HG03378 (cell line): ENCODE data around the gene PACRG.

Experiments
- ATAC-seq: cut with Tn5 transposase; IDR thresholded peaks from one replicate; pipeline ENCODE4 v1.9.1; 2021; ENCODE audit warnings: mild to moderate bottlenecking, moderate library complexity; ENCODE audit not compliant: unreplicated experiment

Gene PACRG

GRCh38 chr6:163123098-163123497, 395.3 kb downstream of the PACRG start:
- ATAC-seq, result no peak

- no peak for ATAC-seq
These were observed 399.0 kb downstream of the PACRG start for GRCh38 chr6:163126741-163127140.

- ATAC-seq, result no peak
These were observed 399.8 kb downstream of the PACRG start for GRCh38 chr6:163127587-163127986.

DNA sequence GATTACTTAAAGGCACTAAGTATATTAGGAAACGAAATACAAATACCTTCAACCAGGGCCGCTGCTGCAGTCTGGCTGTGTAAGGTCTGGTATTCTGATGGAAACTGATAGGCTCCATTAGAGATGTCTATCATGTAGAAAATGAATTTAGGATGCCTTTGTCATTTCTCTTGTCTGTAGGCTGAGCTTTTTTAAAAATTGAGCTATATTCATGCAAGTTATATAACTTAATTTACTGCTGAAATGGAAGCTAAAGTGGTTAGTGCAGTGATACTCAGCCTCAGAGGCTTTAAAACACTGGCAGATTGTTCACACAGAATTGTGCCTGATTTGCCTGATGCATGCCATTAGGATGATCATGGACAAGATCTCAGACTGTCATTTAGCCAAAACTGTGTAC, 400.6 kb downstream of the PACRG start:
- ATAC-seq, result no peak

- ATAC-seq, result no peak
These were observed 404.4 kb downstream of the PACRG start for GRCh38 chr6:163132050-163132750.

DNA sequence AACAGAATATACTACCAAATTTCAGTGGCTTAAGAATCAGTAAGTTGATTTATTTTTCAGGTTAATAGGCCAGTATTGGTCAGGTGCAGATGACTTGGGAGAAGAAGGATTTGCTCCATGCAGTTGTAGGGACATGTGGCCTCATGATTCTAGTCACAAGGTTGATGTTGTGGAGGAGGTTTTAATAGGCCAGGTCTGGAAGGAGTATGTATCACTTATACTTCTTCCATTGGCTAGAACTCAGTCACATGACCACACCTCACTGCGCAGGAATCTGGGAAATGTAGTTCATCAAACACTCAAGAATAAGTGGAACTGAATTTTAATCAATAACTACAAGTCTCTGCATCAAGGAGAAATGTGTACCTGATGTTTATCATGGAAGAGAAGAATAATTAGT, 405.2 kb downstream of the PACRG start:
- no peak for ATAC-seq

DNA sequence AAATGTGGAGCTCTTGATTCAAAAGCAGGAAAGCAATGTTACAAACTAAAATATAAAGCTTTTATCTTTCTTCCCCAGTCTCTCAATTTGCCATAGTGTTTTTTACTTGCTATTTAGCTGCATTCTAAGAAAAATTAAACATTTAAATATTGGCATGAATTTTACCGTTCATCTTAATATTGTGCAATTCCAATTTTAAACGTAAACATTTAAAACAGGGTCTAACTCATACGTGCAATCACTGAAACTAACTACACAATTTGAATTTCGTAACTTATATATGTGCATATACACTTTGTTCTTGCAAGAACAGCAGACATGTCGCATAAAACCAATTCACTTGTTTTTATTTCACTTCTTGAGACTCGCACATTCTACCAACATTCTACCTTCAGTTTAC, 405.9 kb downstream of the PACRG start:
- no peak for ATAC-seq

GRCh38 chr6:163136681-163137397, 409.1 kb downstream of the PACRG start:
- ATAC-seq, result no peak

DNA sequence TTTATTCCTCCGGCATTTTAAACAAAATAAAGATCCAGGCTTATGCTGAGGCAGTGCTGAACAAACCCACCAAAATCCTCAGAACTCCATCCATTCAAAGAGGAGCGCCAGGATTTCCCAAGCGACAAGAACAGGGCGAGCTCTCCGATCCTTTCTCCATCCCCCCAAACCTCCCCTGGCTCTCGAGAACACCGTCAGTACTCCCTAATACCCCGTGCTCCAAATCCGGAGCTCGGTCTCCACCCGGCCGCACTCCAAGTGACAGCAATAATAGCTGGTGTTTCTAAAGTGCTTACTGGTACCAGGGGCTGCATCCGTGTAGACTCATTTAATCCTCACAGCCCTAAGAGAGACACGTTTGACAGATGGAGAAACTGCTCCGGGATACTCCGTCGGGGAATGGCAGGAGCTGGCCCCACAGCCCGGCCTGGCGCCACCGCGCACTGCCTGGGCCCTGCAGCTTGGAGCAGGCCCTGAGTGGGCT, 409.7 kb downstream of the PACRG start:
- no peak for ATAC-seq

GRCh38 chr6:163146036-163146435, 418.3 kb downstream of the PACRG start:
- no peak for ATAC-seq

- ATAC-seq, result no peak
These were observed 420.2 kb downstream of the PACRG start for GRCh38 chr6:163147994-163148393.

DNA sequence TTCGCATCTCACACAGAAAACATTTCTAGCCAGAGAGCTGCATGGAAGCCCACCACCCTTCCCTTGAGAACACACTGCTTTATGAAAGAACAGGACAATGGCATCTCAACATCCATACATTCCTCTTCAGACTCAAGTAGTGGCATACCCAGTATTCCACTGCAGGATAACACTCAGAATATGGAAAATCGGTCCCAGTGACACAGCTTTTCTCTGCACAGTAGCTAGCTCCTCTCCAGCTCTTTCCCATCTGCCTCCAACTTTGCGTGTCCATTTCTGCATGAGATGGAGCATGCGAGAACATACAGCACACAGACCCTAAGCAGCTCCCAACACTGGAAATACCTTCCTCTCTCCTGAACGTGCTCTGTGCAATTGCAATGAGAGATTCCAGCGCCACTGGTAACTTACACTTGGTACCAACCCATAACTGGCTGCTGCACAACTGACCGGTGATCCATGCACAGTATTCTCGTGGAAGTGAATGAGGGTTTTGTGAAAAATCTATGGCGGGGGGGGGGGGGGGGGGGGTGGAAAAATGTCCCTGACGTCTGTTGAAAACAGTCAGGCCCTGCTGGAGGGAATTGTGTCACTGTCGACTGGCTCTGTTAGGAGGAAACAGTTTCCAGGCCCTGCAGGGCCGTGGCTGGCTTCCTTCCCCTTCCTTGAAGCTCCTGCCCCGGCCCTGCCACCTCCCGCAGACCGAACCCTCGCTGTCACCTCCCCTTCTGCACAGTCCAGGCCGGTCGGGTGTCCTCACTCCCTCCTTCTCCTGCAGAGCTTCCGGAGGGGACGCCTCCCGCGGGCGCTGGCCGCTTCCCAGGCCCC, 420.9 kb downstream of the PACRG start:
- no peak for ATAC-seq

DNA sequence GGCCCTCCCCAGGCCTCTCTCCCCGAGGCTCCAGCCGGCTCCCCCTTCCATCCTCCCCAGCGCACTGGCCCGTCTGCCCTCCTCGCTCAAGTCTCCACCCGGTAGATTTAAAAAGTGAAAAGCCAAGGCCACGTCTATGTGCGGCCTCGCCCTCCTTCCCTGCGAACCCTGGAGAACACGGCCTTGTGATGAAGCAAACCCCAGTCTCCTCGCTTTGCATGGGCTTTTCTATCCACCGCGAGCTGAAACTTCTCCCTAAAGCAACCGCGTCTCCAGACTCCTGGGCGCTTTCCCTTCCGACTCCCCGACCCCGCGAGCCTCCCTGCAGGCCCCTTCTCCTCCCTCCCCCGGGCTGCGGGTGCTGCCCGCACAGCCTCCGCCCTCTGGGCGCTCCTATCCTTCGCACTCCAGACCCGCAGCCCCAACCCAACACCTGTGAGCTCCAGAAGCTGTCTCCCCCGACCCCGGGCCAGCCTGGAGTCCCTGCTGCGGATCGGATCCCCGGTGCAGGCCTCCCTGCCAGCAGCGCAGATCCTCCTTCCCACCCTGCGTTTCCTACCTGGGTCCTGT, 421.6 kb downstream of the PACRG start:
- ATAC-seq, result no peak

DNA sequence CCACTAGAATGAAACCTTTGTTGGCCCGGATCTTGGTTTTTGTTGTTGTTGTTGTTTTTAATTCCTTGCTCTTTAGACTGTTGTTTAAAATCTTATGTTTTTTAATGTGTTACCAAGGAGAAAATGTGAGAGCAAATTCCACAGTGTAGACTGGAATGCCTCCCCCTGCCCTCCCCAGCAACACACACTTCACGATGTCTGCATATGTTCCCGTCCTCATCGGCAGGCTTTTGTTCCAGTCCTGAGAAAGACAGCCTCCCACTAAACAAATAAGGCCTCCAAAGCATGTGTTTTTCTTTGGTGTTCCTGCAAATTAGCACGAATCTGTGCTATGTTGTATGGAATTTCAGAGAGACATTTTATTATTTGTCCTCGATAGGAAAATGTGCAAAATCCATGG, 423.4 kb downstream of the PACRG start:
- ATAC-seq, result no peak

- ATAC-seq, result no peak
These were observed 424.9 kb downstream of the PACRG start for GRCh38 chr6:163152701-163153100.

GRCh38 chr6:163159110-163159509, 431.3 kb downstream of the PACRG start:
- no peak for ATAC-seq

DNA sequence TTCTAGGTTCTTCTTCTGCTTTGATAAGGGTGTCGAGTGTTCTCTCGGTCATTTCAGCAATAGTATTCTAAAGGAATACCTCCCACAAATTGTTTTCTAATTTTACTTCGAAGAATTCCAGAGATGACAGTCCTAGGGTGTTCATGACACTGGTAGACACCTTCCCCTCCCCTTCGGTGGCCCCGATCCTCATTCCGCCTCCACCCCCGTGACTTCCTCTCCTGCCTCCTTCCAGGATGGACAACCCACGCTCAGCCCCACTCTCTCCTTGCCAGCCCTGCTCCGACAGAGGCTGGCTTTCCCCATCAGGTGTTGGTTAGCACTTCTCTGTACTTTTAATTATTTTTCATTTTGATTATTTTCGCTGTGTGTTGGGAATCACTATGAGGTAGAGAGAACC, 431.9 kb downstream of the PACRG start:
- no peak for ATAC-seq

- no peak for ATAC-seq
These were observed 434.5 kb downstream of the PACRG start for GRCh38 chr6:163162007-163162873.

GRCh38 chr6:163162874-163163213, 435.1 kb downstream of the PACRG start:
- ATAC-seq, result no peak

DNA sequence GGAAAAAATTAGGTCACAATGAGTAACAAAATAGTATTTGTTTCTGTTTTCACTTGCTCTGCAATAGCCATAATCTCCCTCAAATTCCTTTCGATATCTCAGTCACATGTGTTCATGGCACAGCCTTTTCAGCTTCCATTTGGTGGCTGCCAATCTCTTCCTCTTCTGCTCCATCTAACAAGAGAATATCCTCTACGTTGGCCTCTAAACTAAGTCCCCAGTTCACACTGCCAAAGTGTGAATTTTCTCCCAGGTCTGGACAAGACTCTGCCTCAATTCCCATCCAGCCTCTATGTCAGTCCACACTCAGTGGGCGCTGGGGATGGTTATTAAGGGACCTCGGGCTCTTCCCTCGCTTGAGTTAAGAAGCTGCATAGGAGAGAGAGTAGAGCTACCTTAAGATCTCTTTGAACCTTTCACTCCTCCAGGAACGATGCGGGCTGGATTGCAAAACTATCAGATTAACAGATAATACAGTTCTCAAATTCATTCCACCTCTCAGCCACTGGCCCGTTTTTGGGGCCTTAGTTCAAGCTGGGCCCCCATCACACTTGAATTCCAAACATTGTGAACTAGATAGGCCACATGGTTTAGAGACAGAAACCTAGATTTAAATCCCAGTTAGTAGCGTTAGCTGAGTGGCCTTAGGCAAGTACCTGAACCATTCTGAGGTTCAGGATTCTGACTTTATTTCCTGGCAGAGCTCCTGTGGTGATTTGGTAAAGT, 436.6 kb downstream of the PACRG start:
- ATAC-seq, result no peak
